NCI-H2107 treated with DMSO at 0.1 percent for 48 hours (cell line): ENCODE measurements around the gene PCDHGA8.
"Not testable (repeated sequence)": the region's sequence is repeated elsewhere in the genome, so short reads cannot be mapped to it uniquely, and the experiment has no call there.

Experiments
- DNase-seq: peaks from one replicate; lab custom pipeline; 2025; ENCODE audit not compliant: unreplicated experiment; lab: John Stamatoyannopoulos, UW

Gene PCDHGA8

GRCh38 chr5:141392429-141393198 is at the start of gene PCDHGA8:
TSS of gene PCDHGA8 (plus strand) at chr5:141392633. CDS start at chr5:141392814, 181 bp downstream.
- no peak for DNase-seq

- no peak for DNase-seq
Measured at GRCh38 chr5:141342773-141343172, 49.7 kb upstream of the PCDHGA8 start.

- no peak for DNase-seq
Measured at GRCh38 chr5:141343242-141343952, 49.0 kb upstream of the PCDHGA8 start, which contains the start of gene PCDHGA3. TSS of gene PCDHGA3 (plus strand) at chr5:141343829. CDS start at chr5:141344034, 205 bp downstream.

GRCh38 chr5:141343953-141344463 is 48.4 kb upstream of the PCDHGA8 start:
- no peak for DNase-seq

GRCh38 chr5:141345327-141345726 is 47.1 kb upstream of the PCDHGA8 start:
- no peak for DNase-seq

- not testable (repeated sequence) for DNase-seq
Measured at GRCh38 chr5:141346017-141346416, 46.4 kb upstream of the PCDHGA8 start.

GRCh38 chr5:141349917-141350619 is 42.4 kb upstream of the PCDHGA8 start, which contains the start of gene PCDHGB1:
TSS of gene PCDHGB1 (plus strand) at chr5:141350099. CDS start at chr5:141350261, 162 bp downstream.
- no peak for DNase-seq

- DNase-seq: no peak
Measured at GRCh38 chr5:141351591-141351990, 40.8 kb upstream of the PCDHGA8 start.

GRCh38 chr5:141354900-141355469 is 37.4 kb upstream of the PCDHGA8 start, which contains the start of gene PCDHGA4:
TSS of gene PCDHGA4 (plus strand) at chr5:141355021. CDS start at chr5:141355108, 87 bp downstream.
- DNase-seq: no peak

GRCh38 chr5:141355641-141356040 is 36.8 kb upstream of the PCDHGA8 start:
- no peak for DNase-seq

- no peak for DNase-seq
Measured at GRCh38 chr5:141356133-141356532, 36.3 kb upstream of the PCDHGA8 start.

GRCh38 chr5:141356950-141357349 is 35.5 kb upstream of the PCDHGA8 start:
- DNase-seq: no peak

GRCh38 chr5:141359790-141360426 is 32.5 kb upstream of the PCDHGA8 start, which contains the start of gene PCDHGB2:
TSS of gene PCDHGB2 (plus strand) at chr5:141359994. CDS start at chr5:141360136, 142 bp downstream.
- DNase-seq: no peak

GRCh38 chr5:141360685-141361084 is 31.7 kb upstream of the PCDHGA8 start:
- no peak for DNase-seq

- DNase-seq: no peak
Measured at GRCh38 chr5:141362719-141363118, 29.7 kb upstream of the PCDHGA8 start.

GRCh38 chr5:141363952-141364660 is 28.3 kb upstream of the PCDHGA8 start, which contains the start of gene PCDHGA5:
TSS of gene PCDHGA5 (plus strand) at chr5:141364162. CDS start at chr5:141364331, 169 bp downstream.
- no peak for DNase-seq

GRCh38 chr5:141366016-141366896 is 26.2 kb upstream of the PCDHGA8 start:
- DNase-seq: no peak
